Neuron (in vitro differentiated cells): ENCODE data around the gene YWHAE.
"Not testable (repeated sequence)": the region's sequence is repeated elsewhere in the genome, so short reads cannot be mapped to it uniquely, and the experiment has no call there.

Source experiments
- H2AFZ ChIP-seq: one replicate; pipeline ENCODE4 v1.6.1; 2013; ENCODE audit warnings: low read depth, mild to moderate bottlenecking, inconsistent platforms, low read length, moderate library complexity
- H3K27me3 ChIP-seq: one replicate; pipeline ENCODE4 v1.6.1; 2013; ENCODE audit warnings: low read length; ENCODE audit not compliant: insufficient read depth
- H3K36me3 ChIP-seq: one replicate; pipeline ENCODE4 v1.6.1; 2013; ENCODE audit warnings: low read length; ENCODE audit not compliant: insufficient read depth
- H3K4me1 ChIP-seq: one replicate; pipeline ENCODE4 v1.6.1; 2013; ENCODE audit warnings: low read length; ENCODE audit not compliant: insufficient read depth
- H3K4me3 ChIP-seq: 2 replicates; pipeline ENCODE4 v1.5.1; 2013; ENCODE audit warnings: mild to moderate bottlenecking, low read length, moderate library complexity
- H3K9me3 ChIP-seq: one replicate; pipeline ENCODE4 v1.6.1; 2013; ENCODE audit warnings: low read length

Gene YWHAE

GRCh38 chr17:1395876-1396665 is 4.0 kb downstream of the YWHAE start:
- not testable (repeated sequence) for H3K4me3 ChIP-seq, H2AFZ ChIP-seq, H3K27me3 ChIP-seq, H3K9me3 ChIP-seq
- Histone ChIP-seq H3K36me3 (peaks cover 34% of the 10 kb centered on the region), H3K4me1 (peaks cover 19% of the 10 kb centered on the region)

- Histone ChIP-seq H3K4me3 (no peak overlapping the region), H3K4me1 (peaks cover 3% of the 10 kb centered on the region)
Measured at GRCh38 chr17:1391577-1391976, 8.4 kb downstream of the YWHAE start.

GRCh38 chr17:1390432-1391367 is 9.3 kb downstream of the YWHAE start:
- H3K27me3 ChIP-seq, result no peaks in the 10 kb centered on the region
- no peak overlapping the region for H3K4me3 ChIP-seq
- no peaks in the 10 kb centered on the region for H3K9me3 ChIP-seq
- H3K4me1 ChIP-seq, result peaks cover 3% of the 10 kb centered on the region
- H3K36me3 ChIP-seq, result peaks cover 38% of the 10 kb centered on the region
- no peak overlapping the region for H2AFZ ChIP-seq

More at GRCh38 chr17:1391577-1391976, 8.4 kb downstream of the YWHAE start:
- no peak overlapping the region for H2AFZ ChIP-seq
- no peaks in the 10 kb centered on the region for H3K27me3 ChIP-seq
- H3K9me3 ChIP-seq, result peaks cover 3% of the 10 kb centered on the region
- peaks cover 43% of the 10 kb centered on the region for H3K36me3 ChIP-seq

GRCh38 chr17:1387490-1388227 is 12.4 kb downstream of the YWHAE start:
- peaks cover 46% of the 10 kb centered on the region for H3K36me3 ChIP-seq
- H2AFZ ChIP-seq, H3K4me1 ChIP-seq, H3K27me3 ChIP-seq, H3K4me3 ChIP-seq, H3K9me3 ChIP-seq: not testable (repeated sequence)

GRCh38 chr17:1386675-1387190 is 13.3 kb downstream of the YWHAE start:
- H3K4me1 ChIP-seq, H3K27me3 ChIP-seq, H3K4me3 ChIP-seq, H3K9me3 ChIP-seq, H2AFZ ChIP-seq: not testable (repeated sequence)
- H3K36me3 ChIP-seq, result peaks cover 40% of the 10 kb centered on the region

- Histone ChIP-seq H2AFZ (no peak overlapping the region), H3K4me3 (no peak overlapping the region), H3K27me3 (no peaks in the 10 kb centered on the region), H3K9me3 (no peaks in the 10 kb centered on the region), H3K4me1 (no peaks in the 10 kb centered on the region), H3K36me3 (peaks cover 38% of the 10 kb centered on the region)
Measured at GRCh38 chr17:1386265-1386664, 13.8 kb downstream of the YWHAE start.

GRCh38 chr17:1385861-1386260 is 14.2 kb downstream of the YWHAE start:
- Histone ChIP-seq H3K9me3 (no peaks in the 10 kb centered on the region), H2AFZ (no peak overlapping the region), H3K27me3 (no peaks in the 10 kb centered on the region), H3K4me1 (no peaks in the 10 kb centered on the region), H3K4me3 (no peak overlapping the region), H3K36me3 (peaks cover 37% of the 10 kb centered on the region)

GRCh38 chr17:1384905-1385435 is 15.1 kb downstream of the YWHAE start:
- Histone ChIP-seq H3K4me1 (peaks cover 2% of the 10 kb centered on the region), H3K4me3 (no peak overlapping the region), H3K36me3 (peaks cover 40% of the 10 kb centered on the region), H2AFZ (no peak overlapping the region), H3K27me3 (no peaks in the 10 kb centered on the region), H3K9me3 (no peaks in the 10 kb centered on the region)

GRCh38 chr17:1379930-1380313 is 20.1 kb downstream of the YWHAE start:
- H3K4me3 ChIP-seq, result no peak overlapping the region
- H3K36me3 ChIP-seq, result peaks cover 45% of the 10 kb centered on the region
- H3K4me1 ChIP-seq, result peaks cover 4% of the 10 kb centered on the region
- no peaks in the 10 kb centered on the region for H3K27me3 ChIP-seq
- H3K9me3 ChIP-seq, result no peaks in the 10 kb centered on the region
- no peak overlapping the region for H2AFZ ChIP-seq

GRCh38 chr17:1379208-1379929 is 20.7 kb downstream of the YWHAE start:
- H3K27me3 ChIP-seq, result no peaks in the 10 kb centered on the region
- peaks cover 47% of the 10 kb centered on the region for H3K36me3 ChIP-seq
- H3K4me3 ChIP-seq, result no peak overlapping the region
- H3K4me1 ChIP-seq, result peaks cover 4% of the 10 kb centered on the region
- H3K9me3 ChIP-seq, result no peaks in the 10 kb centered on the region
- no peak overlapping the region for H2AFZ ChIP-seq

- not testable (repeated sequence) for H3K4me1 ChIP-seq, H3K27me3 ChIP-seq, H3K9me3 ChIP-seq, H2AFZ ChIP-seq, H3K4me3 ChIP-seq
- H3K36me3 ChIP-seq, result peaks cover 50% of the 10 kb centered on the region
Measured at GRCh38 chr17:1378476-1378860, 21.6 kb downstream of the YWHAE start.

- Histone ChIP-seq H2AFZ (no peak overlapping the region), H3K27me3 (no peaks in the 10 kb centered on the region), H3K9me3 (no peaks in the 10 kb centered on the region), H3K4me3 (no peak overlapping the region), H3K4me1 (peaks cover 4% of the 10 kb centered on the region), H3K36me3 (peaks cover 54% of the 10 kb centered on the region)
Measured at GRCh38 chr17:1377334-1377733, 22.7 kb downstream of the YWHAE start.
